GM12878 (cell line): Measurements from ENCODE around the gene PCP2. TPM values are rescaled to one million over a fixed set of nuclear protein-coding genes. Genes with fewer than 3 reads are reported as not detected.
A peak's percentile ranks its signal among the peaks of the same experiment; 100 is the strongest.

Source experiments
- ATAC-seq: fragments of 200-7000 bp; cut with Tn5 transposase; 3 replicates; pipeline ENCODE4 v1.9.1; 2020; ENCODE audit warnings: mild to moderate bottlenecking, moderate library complexity
- BruUV-seq: library from RNA; stranded (reverse); fragments of 400-500 nt; replicated peaks from 2 replicates; lab custom pipeline; 2021; lab: Mats Ljungman, UMichigan
- CTCF ChIA-PET: fragments of 300-600 bp; sonication (Branson Sonifier 250); formaldehyde crosslinking; extraction: SDS; loops from one replicate; lab custom pipeline; 2021; ENCODE audit warnings: inconsistent platforms; lab: Yijun Ruan, JAX
- POLR2A ChIA-PET: fragments of 350-600 bp; formaldehyde crosslinking; extraction: SDS; loops from one replicate; lab custom pipeline; 2021; ENCODE audit warnings: inconsistent platforms; lab: Charles Lee
- RAD21 ChIA-PET: fragments of 300-600 bp; sonication (Branson Sonifier 250); formaldehyde crosslinking; loops from one replicate; lab custom pipeline; 2023; ENCODE audit warnings: antibody characterized with exemption; ENCODE audit not compliant: unreplicated experiment; lab: Charles Lee
- SMC1A ChIA-PET: fragments of 300-600 bp; sonication (Branson Sonifier 250); formaldehyde crosslinking; loops from one replicate; lab custom pipeline; 2023; ENCODE audit not compliant: unreplicated experiment, uncharacterized antibody; lab: Charles Lee
- DNase-seq: peaks from one replicate; pipeline ENCODE4 v3.0.0-alpha.2; 2011; ENCODE audit warnings: low read depth, low spot score
- FAIRE-seq: peaks from 3 replicates; lab custom pipeline; 2011; peaks lifted over from hg19 to GRCh38; lab: Jason Lieb, UNC
- H2AFZ ChIP-seq: 2 replicates; pipeline ENCODE4 v1.6.0; 2011; ENCODE audit warnings: low read depth, low read length, control low read depth; ENCODE audit not compliant: control insufficient read depth
- H3K27ac ChIP-seq: 2 replicates; pipeline ENCODE4 v1.5.1; 2011; ENCODE audit warnings: control low read depth; ENCODE audit not compliant: control insufficient read depth, insufficient read depth
- H3K27me3 ChIP-seq, 2 experiments: replicated peaks in 1 of 2; 2 replicates each; pipeline versions ENCODE4 v1.6.0 to v1.6.1; 2011; ENCODE audit warnings: low read length in 1 of 2; ENCODE audit not compliant: control insufficient read depth in 2 of 2, insufficient read depth in 2 of 2
- H3K36me3 ChIP-seq, 2 experiments: 2 replicates each; pipeline ENCODE4 v1.5.1; 2011; ENCODE audit warnings: low read length in 1 of 2; ENCODE audit not compliant: control insufficient read depth in 2 of 2, insufficient read depth in 2 of 2
- H3K4me1 ChIP-seq: 2 replicates; pipeline ENCODE4 v1.6.1; 2011; ENCODE audit warnings: mild to moderate bottlenecking, low read length, moderate library complexity, mixed read lengths; ENCODE audit not compliant: control insufficient read depth, insufficient read depth
- H3K4me2 ChIP-seq: 2 replicates; pipeline ENCODE4 v1.6.0; 2011; ENCODE audit warnings: control low read depth; ENCODE audit not compliant: control insufficient read depth, insufficient read depth
- H3K4me3 ChIP-seq: fragments of 200-600 bp; sonication (generic); 2 replicates; pipeline ENCODE4 v1.5.1; 2016
- H3K79me2 ChIP-seq: 2 replicates; pipeline ENCODE4 v1.6.0; 2011; ENCODE audit warnings: low read length; ENCODE audit not compliant: control insufficient read depth, insufficient read depth
- H3K9ac ChIP-seq: 2 replicates; pipeline ENCODE4 v1.8.0; 2011; ENCODE audit warnings: low read length, control low read depth, mixed read lengths; ENCODE audit not compliant: control insufficient read depth, insufficient read depth
- H3K9me3 ChIP-seq: replicated peaks from 3 replicates; pipeline ENCODE4 v1.5.1; 2011; ENCODE audit warnings: mild to moderate bottlenecking, low read length; ENCODE audit not compliant: control insufficient read depth, insufficient read depth
- H4K20me1 ChIP-seq: 2 replicates; pipeline ENCODE4 v1.6.0; 2011; ENCODE audit not compliant: control insufficient read depth, insufficient read depth
- BCLAF1 ChIP-seq: fragments of 450-650 bp; IDR thresholded peaks from 2 replicates; pipeline ENCODE4 v1.6.1; 2017; ENCODE audit warnings: antibody characterized with exemption, mild to moderate bottlenecking, moderate library complexity
- BHLHE40 ChIP-seq, 2 experiments: fragments of 450-650 bp in 1 of 2; IDR thresholded peaks; 2 replicates each; pipeline ENCODE4 v1.6.1; 2011 to 2017; ENCODE audit warnings: low read depth in 2 of 2, borderline replicate concordance in 1 of 2, improper control_type of control experiment in 1 of 2, low read length in 1 of 2, mild to moderate bottlenecking in 1 of 2
- BRCA1 ChIP-seq: IDR thresholded peaks from 2 replicates; pipeline ENCODE4 v1.6.1; 2011; ENCODE audit warnings: low read depth, low read length, improper control_type of control experiment
- CEBPB ChIP-seq, 2 experiments: fragments of 150-350 bp in 1 of 2; IDR thresholded peaks; 2 replicates each; pipeline ENCODE4 v1.6.1; 2012 to 2014; ENCODE audit warnings: low read depth in 2 of 2, low read length in 2 of 2, borderline replicate concordance in 1 of 2, inconsistent platforms in 1 of 2
- CHD2 ChIP-seq: IDR thresholded peaks from 2 replicates; pipeline ENCODE4 v1.6.1; 2011; ENCODE audit warnings: low read depth, low read length, improper control_type of control experiment, borderline replicate concordance
- CREM ChIP-seq: IDR thresholded peaks from 2 replicates; pipeline ENCODE4 v1.6.1; 2014; ENCODE audit warnings: antibody characterized with exemption, low read depth
- IRF4 ChIP-seq: IDR thresholded peaks from 2 replicates; pipeline ENCODE4 v1.6.1; 2011; ENCODE audit warnings: low read depth, low read length
- IRF5 ChIP-seq: fragments of 450-650 bp; IDR thresholded peaks from 2 replicates; pipeline ENCODE4 v1.6.1; 2017; ENCODE audit warnings: borderline replicate concordance
- KAT2A ChIP-seq: conservative IDR thresholded peaks from 2 replicates; pipeline ENCODE4 v1.6.1; 2011; ENCODE audit warnings: low read depth, low read length; ENCODE audit not compliant: control insufficient read depth
- MEF2A ChIP-seq: IDR thresholded peaks from 2 replicates; pipeline ENCODE4 v1.6.1; 2011; ENCODE audit warnings: low read depth, mild to moderate bottlenecking, low read length, moderate library complexity; ENCODE audit not compliant: insufficient read depth
- MTA3 ChIP-seq: IDR thresholded peaks from 2 replicates; pipeline ENCODE4 v1.6.1; 2012; ENCODE audit warnings: low read length, inconsistent platforms, borderline replicate concordance
- PML ChIP-seq: IDR thresholded peaks from 2 replicates; pipeline ENCODE4 v1.6.1; 2012; ENCODE audit warnings: low read length, inconsistent platforms
- POLR2AphosphoS2 ChIP-seq: IDR thresholded peaks from 2 replicates; pipeline ENCODE4 v1.6.1; 2011; ENCODE audit warnings: low read depth, mild to moderate bottlenecking, low read length, improper control_type of control experiment, moderate library complexity
- SUZ12 ChIP-seq: fragments of 200-600 bp; sonication (generic); IDR thresholded peaks from one replicate; pipeline ENCODE4 v1.6.1; 2018; ENCODE audit warnings: antibody characterized with exemption, mild to moderate bottlenecking; ENCODE audit not compliant: unreplicated experiment
- TAF1 ChIP-seq: IDR thresholded peaks from 2 replicates; pipeline ENCODE4 v1.6.1; 2011; ENCODE audit warnings: mild to moderate bottlenecking, low read depth, low read length, borderline replicate concordance
- TARDBP ChIP-seq: IDR thresholded peaks from 2 replicates; pipeline ENCODE4 v1.6.1; 2016; ENCODE audit warnings: borderline replicate concordance
- USF1 ChIP-seq: IDR thresholded peaks from 2 replicates; pipeline ENCODE4 v1.6.1; 2011; ENCODE audit warnings: borderline replicate concordance, low read depth, mild to moderate bottlenecking, moderate library complexity, mixed read lengths, low read length; ENCODE audit not compliant: insufficient read depth; ENCODE audit errors: extremely low read length
- ZNF217 ChIP-seq: fragments of 450-650 bp; IDR thresholded peaks from 2 replicates; pipeline ENCODE4 v1.6.1; 2017; ENCODE audit warnings: antibody characterized with exemption, mild to moderate bottlenecking
- ZNF622 ChIP-seq: fragments of 450-650 bp; IDR thresholded peaks from 2 replicates; pipeline ENCODE4 v1.6.1; 2017; ENCODE audit warnings: mild to moderate bottlenecking, inconsistent platforms
- WGBS: methylation state at CpG from one replicate; pipeline ENCODE4 v1.1.6; 2016; ENCODE audit warnings: low lambda C conversion rate; ENCODE audit not compliant: insufficient replicate concordance, insufficient coverage; ENCODE audit errors: missing lambda C conversion rate; 5-methylcytosine and 5-hydroxymethylcytosine counted together
- in situ Hi-C: fragments of 300-500 bp; cut with MboI; formaldehyde crosslinking; loops from 9 replicates; pipeline ENCODE4 v1.14.3; 2018; ENCODE audit warnings: mixed read lengths
- intact Hi-C: fragments of 100-400 bp; cut with micrococcal nuclease; formaldehyde crosslinking; loops from one replicate; pipeline ENCODE4 v1.14.2; 2022; ENCODE audit not compliant: unreplicated experiment
- polyA plus RNA-seq, 11 experiments: library from polyadenylated mRNA; depleted of rRNA in 4 of 11; unstranded in 6 of 11; stranded (reverse) in 5 of 11; fragments of >200 nt; fragmentation: Nextera tagmentation in 4 of 11; fragmentation: Illumina TruSeq in 1 of 11; extraction: Ambion mirVana in 4 of 11; extraction: Trizol in 1 of 11; gene quantifications; 1 replicate in 1 of 11; 2 replicates in 10 of 11; pipeline versions ENCODE4 v1.2.1 to v1.2.3, GENCODE V29; 2011 to 2016; ENCODE audit warnings: inconsistent platforms in 2 of 11, missing spikeins in 2 of 11, low read depth in 1 of 11
- total RNA-seq, 4 experiments: library from RNA; depleted of rRNA in 3 of 4; stranded (reverse); fragments of >200 nt in 3 of 4; fragmentation: Illumina TruSeq in 1 of 4; extraction: Trizol in 1 of 4; gene quantifications; 2 replicates each; pipeline versions ENCODE4 v1.2.1 to v1.2.3, GENCODE V29; 2013 to 2021

Gene PCP2
- total and polyA plus RNA-seq, 10 of the 15 experiments (the other 5 are each of a cell fraction or from before 2014, with no cell fraction given), result 0.10 to 0.62 (median 0.31) TPM; not detected in 5

- Histone ChIP-seq H3K79me2 (no peaks in the 10 kb centered on the region), H3K9ac (no peak overlapping the region), H4K20me1 (no peaks in the 10 kb centered on the region), H3K27me3 (no peaks in the 10 kb centered on the region; a peak in 1 of 4 replicates), H2AFZ (peak overlapping the region; percentile 92), H3K4me2 (peak overlapping the region; percentile 61), H3K27ac (no peak overlapping the region), H3K9me3 (no peaks in the 10 kb centered on the region), H3K4me3 (no peak overlapping the region), H3K4me1 (peaks cover 7% of the 10 kb centered on the region), H3K36me3 (no peaks in the 10 kb centered on the region; a peak in 1 of 4 replicates)
- ChIA-PET RAD21 (interaction anchor here (1.6 to 2.2 kb wide), 2 partner anchors 29 to 84 kb away, joined by 6 to 8 read pairs; partner anchors contain the start of gene TRAPPC5), SMC1A (interaction anchor here (0.7 to 3.5 kb wide), 5 partner anchors 22 to 147 kb away, joined by 3 to 20 read pairs (median 5); partner anchors contain the start of gene TRAPPC5), CTCF (interaction anchor here (0.8 to 4.2 kb wide), 10 partner anchors 14 to 200 kb away, joined by 3 to 27 read pairs (median 6); partner anchors contain the start of genes CAMSAP3 and TRAPPC5), POLR2A (interaction anchor here (0.5 to 1.1 kb wide), 3 partner anchors 22 to 1524 kb away, joined by 3 to 4 read pairs (median 3); partner anchors contain the start of gene PET100)
- WGBS, result 5% methylated on average over 28 of the region's 28 CpGs
- in situ Hi-C loops, result no loop called here
- ATAC-seq (peak; percentile 87), FAIRE-seq (no peak), DNase-seq (peak; percentile 48)
- intact Hi-C loops, result loop anchor here (1.0 kb wide), 1 partner anchor 147 kb away; no protein-coding TSS in a partner anchor
- BruUV-seq, result no TSS peak
- TF ChIP-seq POLR2AphosphoS2 (no peak), IRF4 (peak; percentile 95), KAT2A (no peak), CREM (peak; percentile 73), MTA3 (no peak), PML (no peak), ZNF217 (no peak), SUZ12 (no peak), CHD2 (no peak), TAF1 (no peak), USF1 (no peak), BCLAF1 (no peak), ZNF622 (no peak), TARDBP (no peak), CEBPB (IDR thresholded peaks at IDR 0.05; ENCODE audit: borderline replicate concordance in 1 of 2, low read depth in 2 of 2, low read length in 2 of 2) (peak in 1 of 2 experiments; percentile 56; a peak in 1 of 4 replicates), MEF2A (peak; percentile 76; the same call in 1 of the 2 replicates), IRF5 (no peak), BRCA1 (no peak), BHLHE40 (IDR thresholded peaks at IDR 0.05; ENCODE audit: borderline replicate concordance in 1 of 2, low read depth in 2 of 2, low read length in 1 of 2) (peak; percentile 27 to 46; a peak in 1 of 4 replicates)
Observed at GRCh38 chr19:7652061-7652641, 18.6 kb upstream of the PCP2 start.
